Activated CD4-positive, alpha-beta T cell treated with anti-CD3 and anti-CD28 coated beads, Interleukin-2, Interleukin-6, amounts not matched to agents 100 ng/mL and 50 ng/mL, durations not matched to agents 16 hours and 8 hours (primary cell): Measurements from ENCODE around the gene SLC7A14.

Experiments
- DNase-seq: peaks from one replicate; pipeline ENCODE4 v3.0.0-alpha.2; 2020

Gene SLC7A14

DNA sequence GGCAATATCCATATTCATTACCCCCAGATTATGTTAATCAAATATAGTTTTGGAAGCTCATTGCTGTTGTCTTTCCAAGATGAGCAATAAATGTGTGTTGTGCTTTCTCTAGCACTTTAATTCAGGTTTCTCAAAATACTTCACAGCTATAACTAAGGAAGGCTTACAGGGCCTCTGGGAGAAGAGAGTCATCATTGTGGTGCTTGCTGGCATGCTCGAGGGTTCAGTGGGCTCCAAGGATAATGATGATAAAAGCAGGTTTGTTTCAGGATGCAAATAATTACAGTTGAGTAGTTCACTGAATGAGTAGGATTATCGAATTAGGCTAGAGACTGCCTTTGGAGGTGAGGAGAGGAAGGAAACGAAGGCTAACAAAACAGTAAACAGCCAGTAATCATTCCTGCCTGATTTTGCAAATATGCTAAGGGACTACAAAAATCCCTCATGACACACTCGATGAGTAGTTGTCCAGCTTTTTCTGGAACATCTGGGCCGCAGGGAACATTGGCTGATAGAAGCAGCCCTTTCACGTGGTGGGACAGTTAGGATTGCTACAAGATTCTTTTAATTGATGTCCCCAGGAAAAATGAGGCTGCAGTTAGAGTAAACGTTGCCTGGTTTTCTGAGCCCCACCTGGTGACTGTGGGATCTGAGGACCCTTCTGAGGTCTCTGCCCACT is 54.1 kb downstream of the SLC7A14 start:
- DNase-seq = no peak

DNA sequence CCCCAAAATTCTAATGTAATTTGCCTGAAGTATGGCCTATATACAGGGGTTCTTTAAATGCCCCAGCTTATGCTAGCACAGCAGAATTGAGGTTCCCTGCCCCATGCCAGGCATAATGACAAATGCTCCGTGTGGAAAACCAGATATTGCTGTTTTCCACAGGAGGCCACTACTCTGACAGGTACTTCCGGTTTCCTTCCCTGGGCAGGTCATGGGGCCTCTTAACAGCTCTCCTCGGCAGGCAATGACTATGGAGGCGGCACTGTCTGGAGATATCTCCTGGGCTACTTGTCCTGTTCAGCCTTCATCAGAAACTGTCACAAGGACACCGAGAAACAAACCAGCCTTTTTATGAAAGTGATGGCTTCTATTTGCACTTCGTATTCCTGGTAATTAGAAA is 54.8 kb downstream of the SLC7A14 start:
- DNase-seq = no peak

DNA sequence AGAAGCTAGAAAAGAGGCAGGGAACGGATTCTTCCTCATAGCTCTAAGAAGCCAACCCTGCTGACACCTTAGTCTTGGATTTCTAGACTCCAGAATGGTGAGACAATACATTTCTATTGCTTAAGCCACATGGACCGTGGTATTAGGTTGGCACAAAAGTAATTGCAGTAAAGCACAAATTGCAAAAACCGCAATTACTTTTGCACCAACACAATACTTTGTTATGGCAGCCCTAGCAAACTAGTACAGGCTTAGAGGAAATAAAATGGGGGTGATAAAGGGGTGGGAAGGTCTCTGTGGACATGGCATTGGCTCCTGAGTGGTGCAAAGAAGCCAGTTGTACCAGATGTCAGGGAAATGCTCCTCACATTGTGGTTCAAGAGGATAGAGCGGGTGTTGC is 56.0 kb downstream of the SLC7A14 start:
- no peak for DNase-seq

DNA sequence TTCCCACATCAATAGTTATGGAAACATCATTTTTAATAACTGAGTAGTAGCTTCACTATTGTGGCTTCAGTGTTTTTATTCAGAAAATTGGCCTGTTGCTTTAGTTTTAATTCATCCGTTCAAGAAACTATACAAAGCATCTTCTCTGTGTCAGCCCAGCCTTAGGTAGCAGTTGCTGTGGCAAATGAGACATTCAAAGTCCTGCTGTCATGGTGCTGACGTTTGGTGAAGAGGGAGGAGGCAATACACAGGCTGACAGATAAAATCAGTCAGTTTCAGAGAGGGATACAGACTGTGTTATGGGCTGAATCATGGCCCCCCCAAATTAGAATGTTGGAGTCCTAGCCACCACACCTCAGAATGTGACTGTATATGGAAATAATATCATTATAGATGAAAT is 56.5 kb downstream of the SLC7A14 start:
- no peak for DNase-seq

DNA sequence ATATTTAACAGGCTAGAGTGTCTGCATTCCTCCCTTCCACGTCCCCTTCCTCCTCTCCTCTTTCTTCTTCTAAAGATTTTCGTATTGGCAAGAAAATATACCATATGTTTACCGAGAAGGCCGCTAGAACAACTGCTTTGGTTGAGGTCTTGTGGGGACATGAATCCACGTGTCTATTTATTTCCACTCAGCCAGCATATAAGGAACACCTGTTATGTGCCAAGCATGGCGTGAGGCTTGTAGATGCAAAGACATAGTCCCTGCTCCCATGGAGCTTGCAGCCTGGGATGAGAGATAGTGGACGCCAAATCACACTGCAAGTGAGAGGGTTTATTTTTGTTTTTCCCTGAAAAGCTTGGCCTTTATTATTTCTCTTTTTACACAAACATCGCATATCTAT is 57.1 kb downstream of the SLC7A14 start:
- DNase-seq = no peak

DNA sequence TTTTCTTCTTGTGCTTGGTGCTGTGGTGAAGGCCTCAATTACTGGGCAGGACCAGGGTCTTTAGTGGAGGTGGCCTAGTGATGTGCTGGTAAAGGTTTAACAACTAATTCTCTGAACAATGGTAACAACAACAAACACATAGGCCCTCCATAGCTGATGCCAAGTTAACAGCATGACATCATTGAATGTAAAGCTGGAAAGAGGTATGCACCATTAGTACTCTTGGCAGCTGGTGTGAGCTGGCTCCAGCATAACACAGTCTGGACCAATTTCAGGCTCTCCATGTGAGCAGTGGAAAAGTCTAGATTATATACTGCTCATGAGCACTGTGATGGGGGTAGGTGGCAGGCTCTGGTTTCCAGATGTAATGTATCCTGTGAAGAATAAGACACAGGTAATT is 61.8 kb downstream of the SLC7A14 start:
- no peak for DNase-seq

DNA sequence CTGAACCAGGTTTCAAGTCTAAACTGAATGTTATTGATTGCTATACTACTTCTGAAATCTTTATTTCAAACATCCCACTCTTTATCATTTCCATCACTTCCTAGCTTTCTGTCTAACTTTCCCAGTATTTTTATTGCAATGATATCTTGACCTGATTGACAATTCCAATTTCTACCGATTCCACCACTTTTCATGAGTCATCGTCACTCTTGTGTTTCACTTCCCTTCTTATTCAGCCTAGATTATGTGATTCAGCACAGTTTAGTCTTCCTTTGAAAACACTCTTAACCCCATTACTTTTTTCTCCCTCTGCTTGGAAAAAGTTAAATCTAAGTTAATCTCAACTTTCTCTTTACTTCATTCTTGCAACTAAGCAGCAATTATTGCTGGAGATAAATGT is 62.6 kb downstream of the SLC7A14 start:
- peak; percentile 7 for DNase-seq

DNA sequence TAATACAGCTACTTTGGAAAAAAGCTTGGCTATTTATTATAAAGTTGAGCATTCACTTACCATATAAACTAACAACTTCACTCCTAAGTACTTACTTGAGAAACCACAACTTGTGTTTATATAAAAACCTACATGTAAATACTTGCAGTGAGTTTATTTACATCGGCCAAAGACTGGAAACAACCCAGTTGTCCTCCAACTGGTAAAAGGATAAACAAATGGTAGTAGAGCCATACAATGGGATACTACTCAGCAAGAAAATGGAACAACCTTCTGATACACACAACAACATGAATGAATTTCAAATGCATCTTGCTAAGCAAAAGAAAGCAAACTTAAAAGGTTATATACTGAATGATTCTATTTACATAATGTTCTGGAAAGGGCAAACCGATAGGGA is 63.7 kb downstream of the SLC7A14 start:
- no peak for DNase-seq

DNA sequence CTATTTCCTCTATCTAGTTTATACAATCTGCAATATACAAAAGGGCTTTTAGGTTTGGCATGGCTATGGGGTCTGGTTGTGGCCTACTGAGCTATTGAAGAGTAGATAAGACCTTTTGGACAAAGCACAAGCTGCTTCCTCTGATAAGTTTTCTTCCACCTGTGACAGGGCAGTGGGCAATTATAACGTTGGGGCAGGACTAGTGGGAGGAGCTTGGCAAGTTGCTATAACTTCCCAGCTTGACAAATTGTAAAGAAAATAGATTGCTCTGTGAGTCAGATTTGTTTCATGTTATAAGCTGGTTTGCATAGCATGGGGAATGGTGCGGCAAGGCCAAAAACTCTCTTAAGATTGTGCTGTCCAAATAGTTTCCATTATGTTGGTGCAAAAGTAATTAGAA is 64.9 kb downstream of the SLC7A14 start:
- no peak for DNase-seq

DNA sequence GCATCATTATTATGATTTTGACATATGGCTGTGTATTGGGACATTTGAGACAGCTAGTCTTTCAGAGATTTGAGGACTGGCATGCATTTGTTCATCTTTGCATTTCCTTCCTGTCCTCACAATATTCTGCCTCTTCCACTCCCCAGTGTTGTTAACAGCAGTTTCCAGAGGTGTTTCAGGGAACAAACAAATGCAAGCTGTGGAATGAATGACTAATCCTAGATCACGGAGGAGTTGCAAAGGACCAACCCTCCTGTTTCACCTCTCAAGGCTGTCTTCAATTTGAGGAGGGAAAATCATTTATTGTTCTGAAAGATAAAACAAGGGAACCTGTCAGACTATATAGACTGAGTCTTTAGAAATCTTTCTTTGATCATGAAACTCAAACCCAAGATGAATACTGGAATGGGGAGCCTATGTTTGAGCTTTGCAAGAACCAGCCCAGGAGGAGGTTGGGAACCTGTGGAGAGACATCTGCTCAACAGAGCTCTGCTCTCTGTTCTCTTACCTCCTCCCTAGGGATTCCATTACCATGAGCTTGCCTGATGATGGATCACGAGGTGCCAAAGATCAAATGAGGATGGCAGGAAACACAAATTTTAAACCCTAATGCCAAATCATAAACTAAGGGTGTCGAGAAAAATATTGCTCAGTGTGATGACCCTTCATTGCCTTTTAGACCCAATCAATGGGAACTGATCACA is 68.5 kb downstream of the SLC7A14 start:
- no peak for DNase-seq

DNA sequence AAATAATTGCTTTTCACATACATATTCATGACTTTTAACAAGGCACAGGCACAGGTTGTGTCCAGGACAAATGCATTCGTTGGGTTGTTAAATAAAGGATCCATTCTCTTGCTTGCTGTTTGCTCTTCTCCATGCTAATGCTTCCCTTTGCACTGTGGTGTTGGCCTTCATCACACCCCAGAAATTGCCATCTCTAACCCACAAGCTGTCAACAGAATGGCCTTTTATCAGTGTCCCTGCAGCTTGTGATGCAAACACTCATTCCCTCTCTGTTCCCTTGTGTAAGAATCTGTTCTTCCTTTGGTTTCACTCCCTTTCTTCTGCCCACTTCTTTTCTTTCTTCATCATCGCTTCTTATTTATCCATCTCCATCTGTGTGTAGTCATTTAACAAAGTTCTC is 72.2 kb downstream of the SLC7A14 start:
- DNase-seq = no peak

DNA sequence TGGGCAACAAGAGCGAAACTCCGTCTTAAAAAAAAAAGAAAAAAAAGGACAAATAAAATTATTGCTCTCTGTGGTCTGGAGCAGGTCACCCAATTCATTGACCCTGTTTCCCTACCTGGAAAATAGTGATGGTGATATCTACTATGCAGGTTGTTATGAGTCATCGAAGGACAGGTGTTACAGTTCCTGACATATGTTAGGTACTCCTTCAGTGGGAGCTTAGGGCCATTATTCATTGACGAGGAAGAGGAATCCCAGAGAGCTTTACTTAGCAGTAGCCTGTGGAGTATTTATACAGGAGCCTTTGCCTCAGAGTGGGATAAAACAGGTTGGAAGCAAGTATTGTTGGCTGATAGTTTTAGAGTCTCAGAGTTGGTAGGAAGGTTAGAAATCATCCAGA is 74.5 kb downstream of the SLC7A14 start:
- DNase-seq = no peak

DNA sequence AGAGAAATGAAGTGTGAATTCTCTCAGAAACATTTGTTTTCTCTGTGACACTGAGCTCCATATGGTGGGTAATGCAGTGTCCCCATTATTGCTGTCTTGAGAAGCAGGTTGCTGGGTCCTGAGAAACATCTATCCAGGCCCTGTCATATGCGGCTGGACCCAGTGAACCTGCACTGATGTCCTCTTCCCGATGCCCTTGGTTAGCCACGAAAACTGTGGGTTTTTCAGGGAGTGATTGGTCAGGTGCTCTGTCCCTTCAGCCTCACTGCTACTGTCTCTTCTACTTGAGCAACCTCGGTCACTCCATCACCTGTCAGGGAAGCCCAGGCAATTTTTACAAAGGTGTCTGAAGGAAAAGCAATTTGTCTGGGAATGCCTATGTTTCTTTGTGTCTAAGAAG is 77.0 kb downstream of the SLC7A14 start:
- no peak for DNase-seq

DNA sequence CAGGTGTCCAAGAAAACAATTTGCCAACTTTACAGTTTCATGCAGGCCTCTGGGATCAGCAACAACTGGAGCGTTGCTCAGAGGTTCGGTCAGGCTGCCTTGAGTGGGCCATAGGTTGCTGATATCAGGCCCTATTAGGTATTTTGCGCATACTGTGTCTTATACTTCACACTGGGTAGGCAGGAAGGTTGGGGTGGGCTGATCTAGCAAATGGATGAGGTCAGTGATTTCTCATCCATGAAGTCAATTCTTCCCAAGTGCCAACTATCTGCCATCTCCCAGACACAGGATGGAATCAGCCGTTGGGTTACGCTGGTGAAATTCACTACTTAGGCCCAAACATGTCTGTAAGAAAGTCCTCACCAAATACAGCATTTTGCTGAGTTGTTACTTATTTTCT is 77.6 kb downstream of the SLC7A14 start:
- no peak for DNase-seq

DNA sequence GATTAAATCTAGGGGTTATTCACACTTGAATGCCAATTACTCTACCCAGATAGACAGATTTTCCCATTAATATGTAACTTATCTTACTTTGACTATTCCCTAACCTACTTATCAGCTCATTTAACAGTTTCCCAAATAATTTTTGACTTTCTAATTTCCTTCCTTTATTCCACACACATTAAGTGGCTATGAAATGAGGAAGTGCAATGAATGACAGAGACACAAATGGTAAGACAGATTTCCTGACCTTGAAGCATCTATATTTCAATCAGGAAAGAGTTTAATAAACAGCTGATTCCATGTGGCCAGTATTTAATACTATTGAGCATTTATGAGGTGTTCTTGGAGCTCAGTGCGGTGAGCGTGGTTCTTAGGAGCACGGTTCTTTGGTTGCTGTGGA is 78.8 kb downstream of the SLC7A14 start:
- no peak for DNase-seq

DNA sequence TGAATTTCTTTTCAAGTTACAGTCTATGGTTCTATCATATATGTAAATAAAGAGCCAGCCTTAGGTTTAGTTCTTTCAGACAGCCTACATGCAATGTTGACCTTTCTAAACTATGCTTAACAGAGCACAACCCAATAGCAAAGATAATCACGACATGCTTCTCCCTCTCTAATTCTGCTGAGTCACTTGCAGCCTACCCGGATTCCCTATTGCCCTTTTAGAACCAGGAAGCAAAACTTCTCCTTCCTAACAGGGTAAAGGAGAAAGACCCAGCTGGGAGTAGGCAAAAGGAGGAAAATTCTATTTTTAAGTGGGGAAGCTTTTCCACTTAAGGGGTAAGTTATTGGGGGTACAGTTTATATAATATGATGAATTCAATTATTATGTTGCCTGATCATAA is 79.3 kb downstream of the SLC7A14 start:
- DNase-seq = no peak

DNA sequence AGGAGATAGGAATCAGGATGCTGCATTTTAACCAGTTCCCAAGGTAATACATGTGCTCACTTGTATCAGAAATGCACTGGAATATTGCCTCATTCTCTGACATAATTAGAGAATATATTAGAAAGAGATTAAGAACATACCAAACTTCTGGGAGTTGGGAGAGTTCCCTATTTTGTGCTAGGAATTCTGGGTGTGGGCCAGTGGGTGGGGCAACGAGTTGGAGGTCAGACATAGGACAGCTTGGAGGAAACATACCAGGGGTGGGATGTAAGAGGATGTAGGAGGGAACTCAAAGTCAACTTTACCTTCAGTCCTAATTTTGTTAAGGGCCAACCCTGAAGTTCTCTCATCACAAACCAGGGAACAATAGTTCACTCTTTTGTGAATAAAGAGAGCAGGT is 83.6 kb downstream of the SLC7A14 start:
- DNase-seq = no peak

DNA sequence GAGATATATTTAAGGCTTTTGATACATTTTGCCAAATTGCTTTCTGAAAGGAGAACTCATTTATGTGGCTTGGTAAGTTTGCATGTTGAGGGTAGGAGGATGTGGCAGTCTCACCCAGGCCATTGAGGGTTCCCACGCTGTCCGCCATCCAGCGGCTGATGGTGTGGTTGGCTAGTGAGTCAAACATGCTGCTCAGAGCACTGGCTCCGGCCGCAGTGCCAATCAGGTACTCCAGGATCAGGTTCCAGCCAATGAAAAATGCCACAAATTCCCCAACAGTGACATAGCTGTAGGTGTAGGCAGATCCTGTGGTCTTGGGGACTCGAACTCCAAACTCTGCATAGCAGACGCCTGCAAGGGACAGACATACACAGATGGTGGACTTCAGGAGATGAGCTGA is 84.9 kb downstream of the SLC7A14 start:
- DNase-seq = no peak

DNA sequence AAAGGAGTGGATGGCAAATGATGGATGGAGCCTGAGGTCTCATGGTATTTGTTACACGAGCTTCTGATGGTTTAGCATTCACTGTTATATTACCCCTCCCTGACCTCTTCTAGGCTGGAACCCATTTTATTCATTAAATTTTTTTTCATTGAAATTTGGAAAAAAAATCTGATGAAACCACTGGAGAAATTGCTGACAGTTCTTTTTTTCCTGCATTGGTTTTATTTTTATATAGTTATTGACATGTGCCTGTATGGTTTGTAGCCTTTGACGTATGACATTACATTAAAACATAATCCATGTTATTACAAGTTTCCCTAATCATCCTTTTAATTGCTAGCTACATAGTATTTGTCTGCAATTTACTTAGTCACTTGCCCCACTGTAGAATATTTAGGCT is 85.4 kb downstream of the SLC7A14 start:
- no peak for DNase-seq

DNA sequence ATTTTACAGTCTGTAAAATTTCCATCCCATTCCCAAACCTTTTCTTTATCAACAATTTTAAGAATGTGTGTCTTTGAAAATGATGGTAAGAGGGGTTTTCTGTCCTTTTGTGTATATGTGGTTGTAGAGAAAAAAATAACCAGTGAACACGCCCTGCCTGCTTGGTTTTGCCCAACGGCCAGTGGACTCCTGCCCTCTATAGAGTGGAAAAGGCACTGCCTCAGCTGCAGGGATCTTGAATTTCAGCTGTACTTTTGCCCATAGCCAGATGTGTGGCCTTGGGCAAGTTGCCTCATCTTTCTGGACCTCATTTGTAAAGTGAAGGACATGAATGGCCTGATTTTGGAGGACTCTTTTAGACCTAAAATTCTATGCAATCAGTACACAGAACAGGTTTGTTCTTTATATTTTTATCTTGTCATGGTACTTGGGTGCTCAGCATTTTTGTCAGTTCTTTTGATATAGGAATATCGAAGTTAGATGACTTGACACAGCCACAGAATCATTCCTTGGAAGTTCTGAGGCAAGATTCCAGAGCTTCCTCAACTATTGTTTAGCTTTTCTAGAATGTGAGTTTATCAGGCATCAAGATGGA is 86.2 kb downstream of the SLC7A14 start:
- DNase-seq = peak; percentile 30

DNA sequence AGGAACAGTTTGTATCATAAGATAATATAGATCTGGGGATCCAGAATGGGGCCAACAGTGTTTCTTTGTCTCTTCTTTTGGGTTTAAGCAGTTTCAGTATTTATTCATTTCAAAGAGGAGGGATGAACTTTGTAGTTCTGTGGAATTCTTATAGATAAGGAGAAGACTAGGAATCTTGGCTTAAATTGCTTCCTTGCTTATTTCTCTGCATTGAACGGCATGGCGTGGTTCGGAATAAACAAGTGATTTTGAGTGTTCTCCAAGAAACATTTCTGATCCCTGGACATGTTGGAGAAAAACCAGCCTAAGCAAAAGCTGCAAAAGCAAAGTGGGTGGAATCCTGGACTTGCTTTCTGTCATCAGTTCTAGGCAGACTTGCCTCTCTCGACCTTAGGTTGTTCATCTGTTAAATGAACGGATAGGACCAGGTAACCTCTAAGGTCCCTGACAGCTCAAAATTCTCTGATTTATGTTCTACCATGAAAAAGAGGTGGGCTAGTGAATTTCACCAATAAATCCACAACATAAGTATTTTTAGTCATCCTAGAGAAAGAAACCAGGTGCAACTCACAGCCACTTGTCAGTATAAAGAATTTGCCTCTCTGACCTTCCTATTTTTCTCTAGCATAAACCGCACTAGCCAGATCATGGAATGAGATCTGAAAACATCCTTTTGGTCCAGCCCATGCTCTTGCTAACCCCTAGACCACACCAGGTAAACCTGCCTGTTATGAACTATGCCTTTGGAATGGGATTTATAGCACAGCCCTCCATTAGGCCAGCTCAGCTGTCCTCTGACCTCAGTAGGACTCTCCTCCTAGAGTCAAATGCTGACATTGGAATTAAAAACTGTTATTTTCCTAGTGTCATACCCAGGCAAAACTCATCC is 88.4 kb downstream of the SLC7A14 start:
- DNase-seq = no peak

DNA sequence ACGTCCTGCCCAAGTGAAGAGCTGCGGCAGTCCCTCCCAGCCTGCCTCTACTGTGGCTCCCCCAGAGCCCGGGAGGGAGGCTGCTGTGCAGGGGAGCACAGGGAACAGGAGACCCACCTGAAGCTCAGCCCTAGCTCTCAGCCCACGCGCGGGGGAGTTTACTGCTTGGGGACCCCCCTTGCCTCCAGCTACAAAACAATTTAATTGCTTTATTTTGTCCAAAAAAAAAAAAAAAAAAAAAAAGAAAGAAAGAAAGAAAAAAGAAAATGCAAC is 89.1 kb downstream of the SLC7A14 start:
- no peak for DNase-seq

DNA sequence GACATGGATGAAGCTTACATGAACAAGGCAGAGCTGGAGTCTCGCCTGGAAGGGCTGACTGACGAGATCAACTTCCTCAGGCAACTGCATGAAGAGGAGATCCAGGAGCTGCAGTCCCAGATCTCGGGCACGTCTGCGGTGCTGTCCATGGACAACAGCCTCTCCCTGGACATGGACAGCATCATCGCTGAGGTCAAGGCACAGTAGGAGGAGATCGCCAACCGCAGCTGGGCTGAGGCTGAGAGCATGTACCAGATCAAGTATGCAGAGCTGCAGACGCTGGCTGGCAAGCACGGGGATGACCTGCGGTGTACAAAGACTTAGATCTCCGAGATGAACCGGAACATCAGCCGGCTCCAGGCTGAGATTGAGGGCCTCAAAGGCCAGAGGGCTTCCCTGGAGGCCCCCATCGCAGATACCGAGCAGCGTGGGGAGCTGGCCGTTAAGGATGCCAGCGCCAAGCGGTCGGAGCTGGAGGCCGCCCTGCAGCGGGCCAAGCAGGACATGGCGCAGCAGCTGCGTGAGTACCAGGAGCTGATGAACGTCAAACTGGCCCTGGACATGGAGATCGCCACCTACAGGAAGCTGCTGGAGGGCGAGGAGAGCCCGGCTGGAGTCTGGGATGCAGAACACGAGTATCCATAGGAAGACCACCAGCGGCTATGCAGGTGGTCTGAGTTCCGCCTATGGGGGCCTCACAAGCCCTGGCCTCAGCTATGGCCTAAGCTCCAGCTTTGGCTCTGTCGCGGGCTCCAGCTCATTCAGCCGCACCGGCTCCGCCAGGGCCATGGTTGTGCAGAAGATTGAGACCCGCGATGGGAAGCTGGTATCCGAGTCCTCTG is 89.6 kb downstream of the SLC7A14 start:
- no peak for DNase-seq
